HG02588 (cell line): ENCODE measurements around the gene SMYD3.

Experiments used
- ATAC-seq: cut with Tn5 transposase; IDR thresholded peaks from one replicate; pipeline ENCODE4 v1.9.1; 2021; ENCODE audit warnings: mild to moderate bottlenecking, moderate library complexity; ENCODE audit not compliant: unreplicated experiment

Gene SMYD3

GRCh38 chr1:246189126-246189525 is 318.0 kb downstream of the SMYD3 start:
- no peak for ATAC-seq

GRCh38 chr1:246187834-246188372 is 319.2 kb downstream of the SMYD3 start:
- no peak for ATAC-seq

- no peak for ATAC-seq
Observed at GRCh38 chr1:246184503-246184902, 322.6 kb downstream of the SMYD3 start.

GRCh38 chr1:246182149-246182851 is 324.8 kb downstream of the SMYD3 start:
- ATAC-seq, result no peak

GRCh38 chr1:246181241-246181640 is 325.8 kb downstream of the SMYD3 start:
- no peak for ATAC-seq

- ATAC-seq, result no peak
Observed at GRCh38 chr1:246179401-246179800, 327.7 kb downstream of the SMYD3 start.

- no peak for ATAC-seq
Observed at GRCh38 chr1:246178717-246179311, 328.3 kb downstream of the SMYD3 start.

- no peak for ATAC-seq
Observed at GRCh38 chr1:246176126-246177024, 330.7 kb downstream of the SMYD3 start.

GRCh38 chr1:246170574-246171261 is 336.4 kb downstream of the SMYD3 start:
- no peak for ATAC-seq

- no peak for ATAC-seq
Observed at GRCh38 chr1:246169486-246169885, 337.6 kb downstream of the SMYD3 start.

GRCh38 chr1:246169019-246169418 is 338.1 kb downstream of the SMYD3 start:
- ATAC-seq, result no peak

- no peak for ATAC-seq
Observed at GRCh38 chr1:246166841-246167240, 340.2 kb downstream of the SMYD3 start.

- ATAC-seq, result no peak
Observed at GRCh38 chr1:246165826-246166709, 341.0 kb downstream of the SMYD3 start.

- ATAC-seq, result no peak
Observed at GRCh38 chr1:246164764-246165163, 342.3 kb downstream of the SMYD3 start.

- no peak for ATAC-seq
Observed at GRCh38 chr1:246162560-246162959, 344.5 kb downstream of the SMYD3 start.

- ATAC-seq, result no peak
Observed at GRCh38 chr1:246161626-246162025, 345.5 kb downstream of the SMYD3 start.

- no peak for ATAC-seq
Observed at GRCh38 chr1:246160905-246161304, 346.2 kb downstream of the SMYD3 start.

- no peak for ATAC-seq
Observed at GRCh38 chr1:246160374-246160773, 346.7 kb downstream of the SMYD3 start.

- no peak for ATAC-seq
Observed at GRCh38 chr1:246159279-246160227, 347.5 kb downstream of the SMYD3 start.
